ENCODE data around the gene SEC14L3.

Gene SEC14L3

DNA sequence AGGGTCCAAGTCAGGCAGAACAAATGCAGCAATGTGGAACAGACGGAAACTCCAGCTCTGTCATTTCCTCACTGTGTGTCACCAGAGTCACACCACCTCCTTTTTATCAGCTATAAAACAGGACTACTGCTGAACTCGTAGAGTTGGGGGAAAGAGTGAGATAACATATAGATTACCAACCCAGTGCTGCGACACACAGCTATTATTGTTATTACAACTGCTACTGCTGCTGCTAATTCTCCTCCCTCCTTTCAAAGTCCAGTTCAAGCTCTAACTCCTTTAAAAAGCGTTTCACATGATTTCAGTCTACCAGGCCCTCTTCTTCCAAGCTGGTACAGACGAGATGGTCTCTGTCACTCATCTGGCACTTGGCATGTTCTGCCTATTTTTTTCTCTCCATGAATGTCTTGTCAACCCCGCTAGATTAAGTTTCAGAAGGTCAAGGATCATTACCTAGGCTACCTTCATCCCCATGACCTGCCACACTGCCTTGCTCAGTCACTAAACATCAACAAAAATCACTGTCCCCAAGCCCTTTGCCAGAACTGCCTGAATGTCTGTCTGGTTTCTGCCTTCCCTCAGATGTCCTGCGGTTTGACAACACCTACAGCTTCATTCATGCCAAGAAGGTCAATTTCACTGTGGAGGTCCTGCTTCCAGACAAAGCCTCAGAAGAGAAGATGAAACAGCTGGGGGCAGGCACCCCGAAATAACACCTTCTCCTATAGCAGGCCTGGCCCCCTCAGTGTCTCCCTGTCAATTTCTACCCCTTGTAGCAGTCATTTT, 49.9 kb downstream of the SEC14L3 start:
- no peak for DNase-seq

- no peak for DNase-seq
Observed at GRCh38 chr22:30420347-30421125, 51.3 kb downstream of the SEC14L3 start.

GRCh38 chr22:30416837-30417236, 55.0 kb downstream of the SEC14L3 start:
- no peak for DNase-seq

DNA sequence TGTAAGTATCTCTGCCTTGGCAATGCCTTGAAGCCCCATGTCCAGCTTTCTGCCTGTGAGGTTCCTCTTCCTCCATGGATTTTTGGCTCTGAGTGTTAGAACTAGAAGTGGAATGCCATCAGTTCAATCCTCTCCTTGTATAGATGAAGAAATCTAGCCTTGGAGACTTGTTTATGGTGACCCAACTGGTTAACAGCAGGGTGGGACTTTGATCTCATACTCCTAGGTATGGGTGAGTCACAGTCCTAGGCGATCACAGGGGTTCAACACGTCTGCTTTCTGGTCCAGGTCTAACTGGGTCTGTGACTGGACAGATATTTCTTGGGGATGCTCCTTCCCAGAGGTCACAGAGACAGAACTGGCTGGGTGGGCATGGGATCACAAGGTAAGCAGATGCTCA, 55.4 kb downstream of the SEC14L3 start:
- no peak for DNase-seq

DNA sequence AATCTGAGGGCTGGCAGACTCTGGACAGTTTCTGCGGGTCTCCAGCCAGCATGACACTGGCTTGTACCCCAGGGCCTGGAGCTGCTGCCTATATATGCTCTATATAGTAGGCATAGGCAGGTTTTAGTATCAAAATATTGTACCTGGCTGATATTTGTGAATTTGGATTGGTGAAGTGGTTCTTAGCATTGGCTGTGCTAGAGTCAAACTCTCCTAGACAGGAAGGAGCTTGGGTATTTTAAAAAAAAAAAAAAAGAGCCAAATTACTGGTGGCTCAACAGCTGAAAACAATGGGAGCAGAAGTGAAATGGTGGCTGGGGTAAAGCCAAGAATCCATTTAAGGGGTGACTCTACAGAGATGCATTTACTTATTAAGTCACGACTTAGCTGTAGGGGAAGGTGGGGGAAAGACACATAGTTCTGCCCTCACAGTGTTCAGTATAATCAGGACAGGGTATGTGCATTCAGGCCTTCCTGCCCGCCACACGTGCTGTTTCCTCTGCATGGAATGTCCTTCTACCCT, 57.2 kb downstream of the SEC14L3 start:
- no peak for DNase-seq

- no peak for DNase-seq
Observed at GRCh38 chr22:30413745-30414524, 57.9 kb downstream of the SEC14L3 start.

- DNase-seq, result no peak
Observed at GRCh38 chr22:30413001-30413400, 58.8 kb downstream of the SEC14L3 start.

DNA sequence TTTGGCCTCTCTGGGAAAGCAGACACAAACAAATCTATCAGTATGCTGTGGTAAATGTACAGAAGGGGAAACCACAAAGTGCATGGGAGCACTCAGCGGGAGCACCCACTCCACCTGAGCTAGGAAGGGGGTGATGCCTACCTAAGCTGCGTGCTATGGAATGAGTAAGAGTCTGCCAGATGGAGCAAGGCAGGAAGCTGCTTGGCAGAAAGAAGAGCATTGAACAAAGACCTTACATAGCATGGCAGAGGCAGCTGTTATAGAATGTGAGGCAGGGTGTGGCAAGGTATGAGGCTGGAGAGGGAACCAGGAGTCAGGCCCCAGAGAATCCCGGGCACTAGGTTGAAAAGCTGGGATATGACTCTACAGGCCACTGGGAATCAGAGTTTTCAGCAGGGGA, 60.0 kb downstream of the SEC14L3 start:
- no peak for DNase-seq

Data from CD4-positive, alpha-beta T cell treated with Interleukin-4 for 1 hour (primary cell).